COLO829 (cell line): ENCODE results near the gene MX1.

Source experiments
- DNase-seq: peaks from one replicate; pipeline ENCODE4 v3.0.0; 2012; ENCODE audit warnings: low spot score

The MX1 gene

GRCh38 chr21:41460578-41461527 is 34.8 kb downstream of the MX1 start:
- DNase-seq = peak; percentile 62

DNA sequence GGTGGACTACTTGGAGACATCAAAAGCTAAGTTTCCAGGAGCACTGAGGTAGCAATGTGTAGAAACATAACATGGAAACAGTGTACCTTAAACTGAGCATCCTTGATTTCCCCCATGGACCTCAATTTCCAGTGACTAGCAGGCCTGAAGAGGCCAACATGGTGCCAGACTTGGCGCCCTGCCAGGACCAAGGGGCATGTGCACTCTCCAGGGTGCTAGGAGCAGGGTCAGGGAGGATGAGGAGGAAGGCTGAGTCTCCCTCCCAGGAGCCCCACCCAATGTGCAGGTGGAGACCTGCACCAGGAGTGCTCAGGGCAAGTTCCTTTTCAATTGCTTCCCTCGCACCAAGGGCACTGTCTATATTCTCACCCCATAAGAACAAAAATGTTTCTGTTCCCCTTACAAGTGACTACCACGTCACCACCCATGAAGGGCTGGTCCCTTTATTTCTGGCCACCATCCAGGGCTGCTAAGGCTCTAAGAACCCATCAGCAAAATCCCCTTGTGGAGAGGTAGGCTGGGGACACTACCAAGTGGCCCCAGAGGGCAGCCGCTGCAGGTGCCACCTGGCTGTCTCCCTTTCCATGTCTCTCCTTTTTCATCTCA is 39.2 kb downstream of the MX1 start:
- DNase-seq = no peak

DNA sequence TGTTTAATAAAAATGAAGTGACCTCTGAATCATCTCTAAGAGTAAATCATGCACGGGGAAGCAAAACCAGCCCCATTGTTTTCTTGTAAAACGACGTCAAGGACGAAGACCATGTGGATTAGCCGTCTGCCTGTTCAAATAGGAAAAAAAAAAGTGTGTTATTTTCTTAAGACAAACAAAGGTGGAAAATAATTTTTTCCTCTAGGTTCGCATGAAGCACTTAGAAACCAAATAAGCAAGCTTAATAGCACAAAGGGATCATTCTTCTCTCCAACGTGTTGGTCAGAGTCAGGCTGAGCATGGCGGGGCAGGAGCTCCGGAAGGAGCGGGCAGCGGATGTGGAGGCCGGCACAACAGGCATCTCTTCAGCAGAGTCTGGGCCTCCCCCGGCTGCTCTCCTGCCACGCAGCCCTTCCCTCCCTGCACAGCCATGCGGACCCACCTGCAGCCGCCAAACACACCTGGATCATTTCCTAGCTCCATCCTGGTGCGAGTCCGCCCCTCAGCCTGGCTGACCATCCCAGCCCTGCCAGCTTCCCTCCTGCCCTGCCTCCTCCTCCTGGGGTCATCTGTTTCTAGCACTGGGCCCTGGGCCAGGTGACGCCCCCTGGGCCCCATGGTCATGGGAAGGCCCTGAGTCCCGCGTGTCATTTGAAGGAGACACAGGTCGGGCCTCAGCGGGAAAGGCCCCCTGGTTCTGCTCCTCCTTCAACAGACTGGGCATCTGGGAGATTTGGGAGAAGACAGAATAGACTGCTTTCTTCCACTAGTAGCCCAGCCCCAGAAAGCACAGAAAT is 40.2 kb downstream of the MX1 start:
- peak; percentile 89 for DNase-seq

DNA sequence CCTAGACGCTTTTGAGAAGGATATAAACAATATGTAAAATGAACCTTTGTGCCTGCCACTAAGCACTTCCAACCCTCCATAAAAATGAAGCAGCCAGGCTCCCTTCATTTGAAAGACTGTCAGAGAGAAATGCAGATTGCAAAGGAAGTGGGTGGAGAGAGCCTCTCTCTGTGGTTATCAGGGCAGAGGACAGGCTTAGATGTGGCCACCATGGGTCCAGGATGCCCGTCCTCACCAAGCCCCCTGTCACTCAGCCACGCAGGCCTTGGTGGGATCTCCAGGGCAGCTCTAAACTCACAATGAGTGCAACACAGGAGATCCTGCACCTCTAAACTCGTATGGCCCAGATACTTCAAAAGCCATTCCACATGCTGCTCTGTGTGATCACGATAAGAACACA is 44.0 kb downstream of the MX1 start:
- no peak for DNase-seq

GRCh38 chr21:41472753-41473548 is 46.9 kb downstream of the MX1 start:
- DNase-seq = no peak

- DNase-seq = no peak
These were observed 49.8 kb downstream of the MX1 start for GRCh38 chr21:41475714-41476420.

DNA sequence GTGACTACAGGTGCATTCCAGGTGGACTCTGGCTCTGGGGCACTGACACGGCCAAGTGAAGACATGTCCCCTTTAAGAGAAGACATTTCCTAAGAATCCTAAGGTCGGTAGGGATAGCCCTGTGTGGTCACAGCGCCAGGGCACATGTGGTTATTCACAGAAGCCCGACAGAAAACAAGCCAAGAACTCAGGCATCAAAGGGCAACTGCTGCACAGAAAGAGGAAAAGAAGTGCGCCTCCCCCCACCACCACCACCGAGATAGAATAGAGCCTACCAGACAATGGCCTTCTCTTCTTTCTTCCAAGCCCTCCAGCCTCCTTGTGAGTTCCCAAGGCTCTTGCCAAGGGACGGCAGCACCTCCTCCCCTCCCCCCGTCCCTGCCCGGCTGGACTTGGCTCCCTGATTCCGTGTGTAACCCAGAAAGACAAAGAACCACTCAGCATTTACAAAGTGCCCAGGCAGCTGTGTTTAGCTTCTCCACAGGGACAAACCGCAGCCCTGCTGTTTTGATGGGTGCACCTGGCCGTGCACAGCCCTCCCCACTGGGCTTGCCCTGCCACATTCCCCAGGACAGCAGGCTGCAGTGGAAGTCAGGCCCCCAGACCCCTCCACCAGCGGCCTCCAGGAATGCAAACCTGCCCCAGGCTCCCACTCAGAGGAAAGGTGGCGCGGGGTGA is 51.7 kb downstream of the MX1 start:
- DNase-seq = peak; percentile 96

- no peak for DNase-seq
These were observed 52.5 kb downstream of the MX1 start for GRCh38 chr21:41478319-41479177.

GRCh38 chr21:41479686-41480085 is 53.6 kb downstream of the MX1 start:
- DNase-seq = no peak

DNA sequence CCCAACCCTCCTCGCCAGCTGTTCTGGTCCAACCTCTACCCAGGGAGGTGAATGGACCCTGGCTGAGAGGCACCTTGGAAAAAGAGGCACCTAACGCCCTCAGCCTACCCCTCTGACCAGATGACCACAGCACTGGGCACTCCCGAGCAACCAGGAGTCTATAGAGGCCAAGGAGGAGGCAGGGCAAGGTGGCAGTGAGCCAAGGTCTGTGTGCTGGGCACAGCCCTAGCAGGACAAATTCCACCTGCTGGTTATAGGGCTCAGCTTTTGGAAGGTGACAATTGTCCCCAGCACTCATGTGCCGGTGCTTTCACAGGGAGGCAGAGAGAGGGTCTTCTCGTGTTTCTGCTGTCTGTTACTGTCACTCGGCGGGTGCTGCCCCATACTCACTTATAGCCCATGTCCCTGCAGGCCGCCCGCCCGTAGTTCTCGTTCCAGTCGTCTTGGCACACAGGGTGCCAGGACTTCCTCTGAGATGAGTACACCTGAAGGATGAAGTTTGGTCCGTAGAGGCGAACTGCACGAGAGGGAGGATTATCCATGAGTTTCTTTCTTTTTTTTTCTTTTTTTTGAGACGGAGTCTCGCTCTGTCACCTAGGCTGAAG is 54.1 kb downstream of the MX1 start:
- no peak for DNase-seq

DNA sequence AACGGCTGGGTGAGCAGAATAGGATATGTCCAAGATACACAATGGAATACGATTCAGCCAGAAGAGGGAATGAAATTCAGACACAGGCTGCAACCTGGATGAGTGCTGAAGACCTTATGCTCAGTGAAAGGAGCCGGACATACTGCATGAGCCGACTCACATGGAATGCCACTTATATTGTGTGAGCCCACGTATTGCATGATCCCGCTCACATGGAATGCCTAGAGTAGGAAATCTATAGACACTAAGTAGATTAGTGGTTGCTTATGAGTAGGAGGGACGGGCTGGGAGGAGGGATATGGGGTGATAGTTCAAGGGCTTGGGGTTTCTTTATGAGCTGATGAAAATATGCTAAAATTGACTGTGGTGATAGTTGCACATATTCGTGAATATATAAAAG is 55.2 kb downstream of the MX1 start:
- no peak for DNase-seq

DNA sequence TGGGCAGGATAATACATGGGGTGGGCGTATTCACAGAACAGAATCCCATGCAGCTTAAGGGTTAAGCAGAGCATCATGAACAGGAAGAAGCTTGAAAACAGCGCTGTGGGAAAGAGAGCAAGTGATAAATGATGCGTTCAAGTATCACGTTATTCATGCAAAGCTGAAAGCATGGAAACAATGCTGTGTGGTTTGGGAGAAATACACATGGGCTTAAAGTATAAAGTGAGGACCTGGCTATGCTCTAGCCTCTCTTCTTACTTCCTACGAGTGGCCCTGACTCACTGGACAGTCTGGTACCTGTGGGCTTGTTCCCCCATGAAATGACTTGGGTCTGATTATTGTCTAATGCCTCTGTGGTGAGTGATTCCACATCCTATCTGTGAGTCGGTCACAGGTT is 56.3 kb downstream of the MX1 start:
- no peak for DNase-seq

- DNase-seq = no peak
These were observed 56.9 kb downstream of the MX1 start for GRCh38 chr21:41482980-41483379.

- DNase-seq = no peak
These were observed 57.4 kb downstream of the MX1 start for GRCh38 chr21:41483415-41483814.

- DNase-seq = no peak
These were observed 57.9 kb downstream of the MX1 start for GRCh38 chr21:41483973-41484372.

GRCh38 chr21:41487082-41487481 is 61.0 kb downstream of the MX1 start:
- DNase-seq = no peak

- DNase-seq = no peak
These were observed 62.0 kb downstream of the MX1 start for GRCh38 chr21:41488080-41488479.

DNA sequence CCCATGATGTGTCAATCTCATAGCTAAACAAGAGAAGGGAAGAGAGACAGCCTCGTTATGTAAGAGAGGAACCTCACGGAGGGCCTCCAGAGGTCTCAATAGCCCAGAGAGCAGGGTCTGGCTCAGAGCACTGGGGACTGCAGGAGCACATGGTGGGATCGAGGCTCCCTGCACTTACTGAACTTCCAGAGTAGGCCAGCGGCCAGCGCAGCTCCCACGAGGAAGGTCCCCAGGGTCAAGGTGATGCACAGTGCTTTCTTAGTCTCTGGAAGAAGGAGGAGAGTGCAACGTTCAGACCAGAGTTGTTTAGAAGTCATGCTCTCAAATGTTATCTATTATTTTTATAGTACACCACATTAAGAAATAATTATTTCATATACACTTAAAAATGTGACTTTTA is 63.3 kb downstream of the MX1 start:
- DNase-seq = no peak

GRCh38 chr21:41490330-41490729 is 64.3 kb downstream of the MX1 start:
- no peak for DNase-seq
